NCI-H1048 (cell line): ENCODE results near the gene USP34.
"Not testable (repeated sequence)": the region's sequence is repeated elsewhere in the genome, so short reads cannot be mapped to it uniquely, and the experiment has no call there.

Experiments
- DNase-seq: peaks from one replicate; lab custom pipeline; 2025; lab: John Stamatoyannopoulos, UW

USP34 gene

DNA sequence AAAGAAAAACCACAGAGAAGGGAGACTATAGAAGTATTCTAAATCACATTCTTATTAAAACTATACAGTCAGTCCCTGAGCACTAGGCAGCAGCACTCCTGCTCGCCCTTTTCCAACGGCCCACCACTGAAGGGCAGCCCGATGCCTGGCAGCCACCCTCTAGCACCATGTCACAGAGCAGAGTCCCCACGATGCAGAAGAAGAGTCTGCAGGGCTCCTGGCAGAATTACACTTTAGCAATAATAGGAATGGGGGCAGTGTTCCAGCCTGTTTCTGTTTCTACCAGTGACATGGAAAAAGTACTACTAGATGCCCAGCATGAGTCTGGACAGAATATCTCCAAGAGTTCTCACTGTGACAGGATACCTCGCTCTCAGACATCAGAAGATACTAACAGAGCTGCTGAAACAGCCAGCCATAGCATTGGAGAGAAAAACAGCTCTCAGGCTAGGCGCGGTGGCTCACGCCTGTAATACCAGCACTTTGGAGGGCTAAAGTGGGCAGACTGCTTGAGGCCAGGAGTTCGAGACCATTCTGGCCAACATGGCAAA lies 221.3 kb downstream of the USP34 start:
- no peak for DNase-seq

GRCh38 chr2:61247204-61247812 lies 223.6 kb downstream of the USP34 start:
- DNase-seq = no peak

- DNase-seq = no peak
Observed at GRCh38 chr2:61244694-61245093, 226.2 kb downstream of the USP34 start.

DNA sequence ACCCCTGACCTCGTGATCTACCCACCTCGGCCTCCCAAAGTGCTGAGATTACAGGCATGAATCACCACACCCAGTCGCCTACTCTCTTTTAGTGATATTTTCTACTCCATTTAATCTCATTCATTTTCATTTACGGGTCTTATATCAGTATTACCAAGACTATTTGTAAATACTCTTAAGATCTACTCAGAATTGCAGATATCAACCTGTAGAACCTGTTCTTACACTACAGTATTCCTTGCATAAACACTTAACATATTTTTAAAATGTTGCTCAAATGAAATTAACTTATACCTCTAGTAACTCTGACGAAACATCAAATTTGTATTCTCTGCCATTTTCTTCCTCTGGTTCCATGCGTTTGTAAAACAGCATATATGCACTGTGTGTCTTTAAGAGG lies 229.6 kb downstream of the USP34 start:
- DNase-seq = no peak

DNA sequence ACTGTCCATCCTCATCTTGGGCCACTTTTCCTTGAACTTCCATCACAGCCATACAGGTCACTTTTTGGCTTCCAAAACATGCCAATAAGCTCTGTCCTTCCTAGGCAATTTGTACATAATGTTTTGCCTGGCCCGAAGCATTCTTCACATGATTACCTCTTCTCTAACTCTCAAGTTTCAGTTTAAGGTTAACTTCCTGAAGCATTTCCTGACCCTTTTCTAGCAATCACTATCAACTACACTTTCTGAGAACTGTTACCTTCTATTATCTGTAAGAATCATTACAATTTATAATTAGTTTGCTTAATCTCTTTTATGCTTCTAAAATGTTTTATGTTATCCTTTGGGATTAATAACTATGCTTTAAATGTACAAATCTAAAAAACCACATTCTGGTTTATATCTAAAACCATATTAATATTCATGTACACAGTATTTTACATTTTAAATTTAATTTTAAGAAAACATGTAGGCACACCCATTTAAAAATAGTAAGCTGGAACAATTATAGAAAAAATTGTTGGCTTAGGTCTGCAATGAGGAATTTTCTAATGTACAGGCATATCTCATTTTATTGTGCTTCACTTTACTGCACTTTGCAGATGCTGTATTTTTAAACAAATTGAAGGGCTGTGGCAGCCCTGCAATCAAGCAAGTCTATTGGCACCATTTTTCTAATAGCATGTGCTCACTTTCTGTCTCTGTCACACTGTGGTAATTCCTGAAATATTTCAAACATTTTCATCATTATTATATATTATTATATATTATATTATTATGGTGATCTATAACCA lies 232.5 kb downstream of the USP34 start:
- no peak for DNase-seq

- no peak for DNase-seq
Observed at GRCh38 chr2:61235716-61236115, 235.2 kb downstream of the USP34 start.

DNA sequence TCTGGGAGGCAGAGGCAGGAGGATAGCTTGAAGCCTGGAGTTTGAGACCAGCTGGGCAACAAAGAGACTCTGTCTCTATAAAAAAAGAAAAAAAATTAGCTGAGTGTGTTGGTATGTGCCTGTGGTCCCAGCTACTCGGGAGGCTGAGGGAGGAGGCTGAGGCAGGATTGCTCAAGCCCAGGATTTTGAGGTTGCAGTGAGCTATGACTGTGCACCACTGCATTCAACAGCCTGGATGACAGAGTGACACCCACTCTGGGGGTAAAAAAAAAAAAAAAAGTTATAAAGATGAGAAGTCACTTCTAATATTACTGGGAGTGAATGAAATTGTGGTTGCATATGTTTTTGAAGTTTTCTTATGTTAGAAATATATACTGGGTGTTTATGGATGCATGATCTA lies 237.3 kb downstream of the USP34 start:
- DNase-seq = no peak

GRCh38 chr2:61229936-61230335 lies 241.0 kb downstream of the USP34 start:
- no peak for DNase-seq

GRCh38 chr2:61222567-61222966 lies 248.3 kb downstream of the USP34 start:
- no peak for DNase-seq

DNA sequence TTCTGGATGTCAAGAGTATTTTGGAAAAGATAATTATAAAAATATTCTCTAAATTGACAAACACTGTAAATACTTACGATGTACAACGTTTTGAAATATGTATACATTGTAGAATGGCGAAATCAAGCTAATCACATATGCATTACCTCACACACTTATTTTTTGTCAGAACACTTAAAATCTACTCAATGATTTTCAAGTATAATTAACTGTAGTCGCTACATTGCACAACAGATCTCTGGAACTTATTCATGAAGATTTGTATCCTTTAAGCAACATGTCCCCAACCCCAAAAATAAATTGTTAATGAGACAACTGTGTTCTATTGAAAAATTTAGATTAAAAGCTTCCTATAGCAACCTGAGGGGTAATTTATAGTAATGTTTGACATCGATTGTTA lies 249.1 kb downstream of the USP34 start:
- DNase-seq = no peak

DNA sequence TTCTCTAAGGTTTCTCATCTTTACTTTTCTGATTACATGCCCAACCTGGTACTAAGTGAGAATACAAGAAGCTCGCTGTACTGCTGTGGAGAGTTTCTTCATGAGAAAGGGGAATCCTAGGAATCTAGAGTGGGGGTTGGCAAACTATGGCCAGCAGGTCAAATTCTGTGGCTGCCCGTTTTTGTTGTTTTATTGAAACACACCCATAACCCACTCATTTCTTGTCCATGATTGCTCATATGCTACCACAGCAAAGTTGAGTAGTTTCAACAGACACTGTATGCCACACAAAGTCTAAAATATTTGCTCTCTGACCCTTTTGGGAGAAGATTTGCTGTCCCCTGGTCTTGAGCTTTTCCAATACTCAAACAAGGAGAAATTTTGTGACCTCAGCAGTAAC lies 250.1 kb downstream of the USP34 start:
- no peak for DNase-seq

GRCh38 chr2:61218817-61219170 lies 252.1 kb downstream of the USP34 start:
- no peak for DNase-seq

DNA sequence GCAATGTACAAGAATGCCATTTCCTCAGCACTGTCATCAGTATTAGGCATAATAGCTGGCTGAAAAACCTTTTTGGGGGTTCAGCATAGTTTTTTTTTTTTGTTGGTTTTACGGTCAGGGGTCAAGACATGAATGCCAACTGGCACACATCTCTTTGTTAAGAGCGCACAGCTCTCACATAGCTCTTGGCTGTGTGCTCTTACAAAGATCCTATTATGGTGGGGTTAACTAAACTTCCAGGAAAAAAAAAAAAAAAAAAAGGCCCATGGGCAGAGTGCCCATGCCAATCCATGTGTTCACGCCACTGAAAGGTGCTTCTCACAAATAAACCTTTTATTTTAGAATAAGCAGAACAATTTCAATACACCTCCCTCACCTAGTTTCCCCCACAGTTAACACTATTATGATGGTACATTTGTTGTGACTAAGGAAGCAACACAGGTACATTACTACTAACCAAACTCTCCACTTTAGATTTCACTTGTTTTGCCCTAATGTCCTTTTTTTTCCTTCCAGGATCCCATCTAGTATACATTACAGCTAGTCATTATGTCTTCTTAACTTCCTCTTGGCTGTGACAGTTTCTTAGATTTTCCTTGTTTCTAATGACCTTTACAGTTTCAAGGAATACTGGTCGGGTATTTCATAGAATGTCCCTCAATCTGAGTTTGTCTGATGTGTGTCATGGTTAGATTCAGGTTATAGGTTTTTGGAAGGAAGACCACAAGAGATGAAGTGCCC lies 252.6 kb downstream of the USP34 start:
- no peak for DNase-seq

- DNase-seq = no peak
Observed at GRCh38 chr2:61214171-61214570, 256.7 kb downstream of the USP34 start.

DNA sequence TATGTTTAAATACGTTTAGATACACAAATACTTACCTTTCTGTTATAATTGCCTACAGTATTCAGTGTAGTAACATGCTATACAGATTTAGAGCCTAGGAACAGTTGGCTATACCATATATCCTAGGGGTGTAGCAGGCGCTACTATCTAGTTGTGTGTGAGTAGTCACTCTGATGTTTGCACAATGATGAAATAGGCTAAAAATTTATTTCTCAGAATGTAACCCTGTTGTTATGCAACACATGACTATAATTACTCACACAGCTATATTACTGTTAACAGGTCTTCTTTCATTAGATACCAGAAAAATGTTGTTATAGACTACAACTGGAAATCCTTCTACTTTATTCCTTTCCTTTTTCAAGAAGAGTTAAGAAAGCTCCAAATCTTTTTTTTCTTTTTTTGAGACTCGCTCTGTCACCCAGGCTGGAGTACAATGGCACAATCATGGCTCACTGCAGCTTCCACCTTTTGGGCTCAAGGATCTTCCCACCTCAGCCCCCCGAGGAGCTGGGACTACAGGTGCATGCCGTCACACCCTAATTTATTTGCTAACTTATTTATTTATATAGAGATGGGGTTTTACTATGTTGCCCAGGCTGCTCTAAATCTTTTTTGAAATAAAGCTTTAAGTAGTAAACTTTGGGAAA lies 260.4 kb downstream of the USP34 start:
- DNase-seq = no peak

- no peak for DNase-seq
Observed at GRCh38 chr2:61205132-61205531, 265.8 kb downstream of the USP34 start.

DNA sequence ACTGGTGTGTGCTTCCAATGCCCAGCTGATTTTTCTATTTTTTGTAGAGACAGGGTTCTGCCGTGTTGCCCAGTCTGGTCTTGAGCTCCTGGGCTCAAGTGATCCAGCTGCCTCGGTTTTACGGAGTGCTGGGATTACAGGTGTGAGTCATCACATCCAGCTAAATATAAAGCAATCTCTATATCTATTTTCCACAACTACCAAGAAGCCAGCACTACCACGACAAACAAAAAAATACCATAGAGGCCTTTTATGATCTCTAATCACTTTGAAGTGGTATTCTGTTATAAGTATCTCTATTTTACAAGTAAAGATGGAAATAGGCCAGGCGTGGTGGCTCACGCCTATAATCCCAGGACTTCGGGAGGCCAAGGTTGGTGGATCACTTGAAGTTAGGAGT lies 274.2 kb downstream of the USP34 start:
- DNase-seq = no peak

GRCh38 chr2:61194646-61195045 lies 276.2 kb downstream of the USP34 start:
- not testable (repeated sequence) for DNase-seq

- DNase-seq = no peak
Observed at GRCh38 chr2:61193670-61194561, 277.0 kb downstream of the USP34 start.

GRCh38 chr2:61187085-61187484 lies 283.8 kb downstream of the USP34 start:
- DNase-seq = no peak

DNA sequence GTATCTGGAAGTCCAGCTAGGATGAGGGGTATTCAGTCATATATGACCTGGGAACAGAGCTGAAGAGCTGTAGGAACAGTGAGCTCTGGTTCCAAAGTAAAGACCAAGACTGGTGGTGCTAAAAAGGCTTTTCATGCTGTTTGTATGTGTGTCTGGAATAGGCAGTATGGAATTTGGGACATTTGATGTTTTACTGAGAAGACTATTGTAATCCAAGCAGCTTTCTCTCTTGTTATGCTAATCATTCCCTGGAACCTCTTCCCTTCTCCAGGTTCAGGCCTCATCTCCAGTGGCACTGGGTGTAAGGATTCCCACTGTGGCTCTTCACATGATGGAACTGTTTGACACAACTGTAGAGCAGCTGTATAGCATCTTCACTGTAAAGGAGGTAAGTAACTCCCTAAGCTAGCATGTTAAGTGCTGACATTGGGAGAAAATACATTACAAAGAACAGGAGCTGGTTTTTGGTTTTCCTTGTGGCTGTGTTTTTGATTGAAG lies 285.6 kb downstream of the USP34 start:
- no peak for DNase-seq
